ENCODE results near the gene DEFB108B. TPM values are rescaled to one million over a fixed set of nuclear protein-coding genes. Genes with fewer than 3 reads are reported as not detected.
"Not testable (repeated sequence)": the region's sequence is repeated elsewhere in the genome, so short reads cannot be mapped to it uniquely, and the experiment has no call there.

The DEFB108B gene
- not detected for total RNA-seq
- long read RNA-seq: 0 reads

GRCh38 chr11:71832811-71833210 is at the start of gene DEFB108B:
Gene DEFB108B, plus strand, starts transcription at chr11:71833200. Its CDS starts 0 bp downstream, at chr11:71833200.
- DNase-seq (ENCODE audit: low spot score): not testable (repeated sequence)

- not testable (repeated sequence) for DNase-seq (ENCODE audit: low spot score)
These were observed 46.7 kb upstream of the DEFB108B start for GRCh38 chr11:71786114-71786847.

- DNase-seq (ENCODE audit: low spot score): peak; percentile 100
These were observed 46.2 kb upstream of the DEFB108B start for GRCh38 chr11:71786848-71787097.

- peak; percentile 97 for DNase-seq (ENCODE audit: low spot score)
These were observed 45.7 kb upstream of the DEFB108B start for GRCh38 chr11:71787098-71787823.

GRCh38 chr11:71787824-71788454 is 45.1 kb upstream of the DEFB108B start:
- DNase-seq (ENCODE audit: low spot score): not testable (repeated sequence)

GRCh38 chr11:71789444-71790196 is 43.4 kb upstream of the DEFB108B start:
- not testable (repeated sequence) for DNase-seq (ENCODE audit: low spot score)

- not testable (repeated sequence) for DNase-seq (ENCODE audit: low spot score)
These were observed 41.9 kb upstream of the DEFB108B start for GRCh38 chr11:71791111-71791510.

GRCh38 chr11:71792621-71793235 is 40.3 kb upstream of the DEFB108B start:
- not testable (repeated sequence) for DNase-seq (ENCODE audit: low spot score)

- not testable (repeated sequence) for DNase-seq (ENCODE audit: low spot score)
These were observed 38.5 kb upstream of the DEFB108B start for GRCh38 chr11:71794386-71795040.

GRCh38 chr11:71795236-71795635 is 37.8 kb upstream of the DEFB108B start:
- not testable (repeated sequence) for DNase-seq (ENCODE audit: low spot score)

GRCh38 chr11:71796016-71796415 is 37.0 kb upstream of the DEFB108B start:
- DNase-seq (ENCODE audit: low spot score): not testable (repeated sequence)

GRCh38 chr11:71796781-71797180 is 36.2 kb upstream of the DEFB108B start:
- DNase-seq (ENCODE audit: low spot score): not testable (repeated sequence)

- not testable (repeated sequence) for DNase-seq (ENCODE audit: low spot score)
These were observed 33.4 kb upstream of the DEFB108B start for GRCh38 chr11:71799556-71800128.

GRCh38 chr11:71800335-71800953 is 32.6 kb upstream of the DEFB108B start:
- not testable (repeated sequence) for DNase-seq (ENCODE audit: low spot score)

- not testable (repeated sequence) for DNase-seq (ENCODE audit: low spot score)
These were observed 32.0 kb upstream of the DEFB108B start for GRCh38 chr11:71801026-71801425.

- not testable (repeated sequence) for DNase-seq (ENCODE audit: low spot score)
These were observed 30.1 kb upstream of the DEFB108B start for GRCh38 chr11:71802874-71803273.

GRCh38 chr11:71804158-71804947 is 28.6 kb upstream of the DEFB108B start:
- DNase-seq (ENCODE audit: low spot score): not testable (repeated sequence)

GRCh38 chr11:71812529-71812928 is 20.5 kb upstream of the DEFB108B start:
- DNase-seq (ENCODE audit: low spot score): not testable (repeated sequence)

Data from mesenteric fat pad (tissue), 1 donor.